Measurements from ENCODE around the gene NMNAT2.

Gene NMNAT2

DNA sequence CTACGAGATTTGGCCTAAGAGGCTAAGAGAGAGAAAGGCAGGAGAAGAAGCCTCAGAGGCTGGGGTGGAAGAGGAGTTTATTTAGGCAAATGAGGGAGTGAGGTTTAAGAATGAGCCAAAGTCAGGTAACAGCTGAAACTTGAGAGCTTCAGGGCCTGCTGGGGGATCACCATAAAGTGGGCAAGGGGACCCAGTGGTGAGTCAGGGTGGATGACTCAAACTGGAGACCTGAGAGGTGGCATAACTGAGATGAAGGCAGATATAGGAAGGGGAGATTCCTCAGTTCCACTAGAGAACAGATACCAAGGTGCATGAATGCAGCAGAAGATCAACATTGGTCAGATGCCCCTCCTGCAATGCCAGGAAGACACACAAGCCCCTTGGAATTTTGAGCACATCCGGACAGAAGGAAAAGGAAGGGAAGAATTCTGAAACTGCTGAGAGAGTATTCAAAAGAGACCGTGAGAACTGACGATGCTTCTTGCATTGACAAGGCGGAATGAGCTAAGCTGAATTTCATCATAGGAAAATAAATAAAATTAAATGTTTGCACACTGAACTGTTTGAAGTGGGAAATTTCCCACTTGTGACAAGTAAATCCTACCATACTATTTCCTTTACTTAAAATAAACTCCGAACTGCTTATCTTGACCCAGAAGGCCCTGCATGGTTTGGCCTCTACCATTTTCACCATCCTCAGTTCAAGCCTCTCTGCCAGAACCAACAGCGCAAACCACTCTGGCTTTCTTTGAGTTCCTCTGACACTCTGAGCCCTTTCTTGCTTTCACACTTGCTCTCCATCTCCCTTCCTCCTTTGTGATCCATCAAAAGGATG lies 94.1 kb downstream of the NMNAT2 start:
- DNase-seq (ENCODE audit: extremely low spot score, insufficient read length, low read depth) (no peak), FAIRE-seq (no peak)

DNA sequence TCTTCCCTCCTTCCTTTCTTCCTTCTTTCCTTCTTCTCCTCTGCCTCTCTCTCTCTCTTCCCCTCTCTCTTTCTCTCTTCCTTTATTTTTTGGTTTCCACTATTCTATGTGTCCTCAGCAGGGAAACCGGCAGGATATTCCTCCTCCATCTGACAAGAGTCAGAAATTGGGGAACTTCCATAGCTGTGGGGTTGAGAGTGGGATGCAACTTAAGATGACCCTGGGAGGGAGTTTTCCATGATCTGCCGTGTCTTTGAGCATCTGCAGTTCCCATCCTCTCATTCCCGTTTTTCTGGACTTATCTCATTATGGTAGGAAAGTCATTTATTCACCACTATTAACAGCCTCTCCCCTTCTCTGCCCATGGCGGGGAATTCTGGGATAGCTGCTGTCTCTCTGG lies 98.6 kb downstream of the NMNAT2 start:
- no peak for DNase-seq (ENCODE audit: extremely low spot score, insufficient read length, low read depth)
- FAIRE-seq: no peak

DNA sequence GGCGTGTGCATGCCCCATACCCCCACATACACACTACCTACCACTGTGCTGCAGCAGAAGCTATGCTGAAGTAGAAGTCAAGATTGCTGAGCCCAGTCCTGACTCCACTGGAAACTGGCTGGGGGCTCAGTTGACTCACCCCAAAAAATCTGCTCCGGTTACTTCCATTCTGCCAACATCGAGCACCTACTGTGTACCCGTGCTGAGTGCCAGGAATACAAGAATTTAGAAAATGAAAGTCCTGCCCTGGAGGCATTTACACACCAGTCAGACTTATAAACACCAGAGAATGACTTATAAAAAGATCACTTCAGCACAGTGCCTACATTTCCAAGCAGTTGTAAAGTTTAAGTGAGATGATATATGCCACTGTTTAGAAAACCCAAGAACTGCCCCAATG lies 99.1 kb downstream of the NMNAT2 start:
- DNase-seq (ENCODE audit: extremely low spot score, insufficient read length, low read depth) (no peak), FAIRE-seq (no peak)

- peak; percentile 12 for DNase-seq (ENCODE audit: extremely low spot score, insufficient read length, low read depth)
- FAIRE-seq: peak; percentile 80
Observed at GRCh38 chr1:183318433-183318832, 99.7 kb downstream of the NMNAT2 start.

DNA sequence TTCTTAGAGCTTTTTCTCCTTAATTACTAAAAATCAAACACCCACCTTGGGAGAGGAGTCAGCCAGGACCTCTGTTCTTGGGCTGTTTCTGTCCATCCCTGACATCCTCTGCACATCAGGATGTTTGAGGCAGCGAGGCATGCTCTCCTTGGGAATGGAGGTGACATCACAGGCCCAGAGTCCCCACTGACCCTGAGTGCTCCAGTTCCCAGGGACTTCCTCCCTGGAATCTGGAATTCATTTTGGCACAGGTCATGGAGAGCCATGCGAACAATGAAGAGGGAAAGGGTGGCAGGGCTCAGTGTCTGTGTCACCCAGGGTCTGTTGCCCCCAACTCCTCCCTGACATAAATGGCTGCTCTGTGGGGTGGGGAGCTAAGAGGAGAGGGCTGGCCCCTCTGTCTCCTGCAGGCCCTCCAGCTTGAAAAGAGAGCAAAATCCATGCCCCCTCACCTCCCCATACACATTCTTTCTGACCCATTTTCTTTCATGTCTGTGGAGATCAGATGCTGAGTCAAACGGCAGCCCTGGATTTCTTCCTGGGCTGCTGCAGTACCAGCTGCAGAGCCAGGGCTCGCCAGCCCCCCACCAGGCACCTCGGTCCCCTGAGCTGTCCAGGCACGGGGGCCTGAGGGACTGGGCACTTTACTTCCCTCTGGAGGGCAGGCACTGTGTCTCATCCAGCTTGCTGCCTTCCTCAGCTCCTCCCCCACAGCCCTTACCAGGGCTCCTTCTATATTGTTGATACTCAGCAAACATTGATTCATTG lies 102.0 kb downstream of the NMNAT2 start:
- DNase-seq (ENCODE audit: extremely low spot score, insufficient read length, low read depth): no peak
- FAIRE-seq: no peak

- DNase-seq (ENCODE audit: extremely low spot score, insufficient read length, low read depth) (no peak), FAIRE-seq (no peak)
Observed at GRCh38 chr1:183313063-183313462, 105.1 kb downstream of the NMNAT2 start.

DNA sequence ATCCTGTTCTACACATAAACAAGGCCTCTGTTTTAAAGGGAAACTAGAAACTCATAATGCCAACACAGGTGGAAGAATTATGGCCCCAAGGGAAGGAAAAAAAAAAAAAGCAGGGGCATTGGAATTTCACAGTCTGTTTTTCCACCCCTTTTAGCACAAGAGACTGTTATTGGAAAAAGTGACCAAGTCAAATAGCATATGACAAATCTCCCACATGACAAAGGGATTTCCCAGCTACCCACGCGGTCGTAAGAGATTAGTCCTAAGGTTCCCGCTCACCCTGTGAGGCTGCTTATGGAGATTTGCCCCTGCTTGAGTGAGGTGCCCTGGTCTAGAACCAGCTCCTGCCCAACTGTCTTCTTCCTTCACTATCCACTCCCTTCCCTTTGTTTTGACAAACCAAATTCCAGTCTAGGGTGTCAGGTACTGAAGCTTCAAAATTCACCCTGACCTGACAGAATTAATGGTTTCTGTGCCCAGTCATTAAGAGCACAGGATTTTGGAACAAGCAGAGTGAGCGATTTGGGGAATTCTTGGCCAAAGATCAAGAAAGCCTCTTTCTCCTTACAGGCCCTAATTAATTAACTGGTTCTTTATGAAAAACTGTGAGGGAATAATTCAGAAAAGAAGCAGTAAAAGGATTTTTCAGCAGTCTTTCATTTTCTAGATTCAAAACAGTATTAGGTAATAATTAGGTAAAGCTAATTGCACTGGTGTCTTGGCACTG lies 107.3 kb downstream of the NMNAT2 start:
- FAIRE-seq (no peak), DNase-seq (ENCODE audit: extremely low spot score, insufficient read length, low read depth) (no peak)

DNA sequence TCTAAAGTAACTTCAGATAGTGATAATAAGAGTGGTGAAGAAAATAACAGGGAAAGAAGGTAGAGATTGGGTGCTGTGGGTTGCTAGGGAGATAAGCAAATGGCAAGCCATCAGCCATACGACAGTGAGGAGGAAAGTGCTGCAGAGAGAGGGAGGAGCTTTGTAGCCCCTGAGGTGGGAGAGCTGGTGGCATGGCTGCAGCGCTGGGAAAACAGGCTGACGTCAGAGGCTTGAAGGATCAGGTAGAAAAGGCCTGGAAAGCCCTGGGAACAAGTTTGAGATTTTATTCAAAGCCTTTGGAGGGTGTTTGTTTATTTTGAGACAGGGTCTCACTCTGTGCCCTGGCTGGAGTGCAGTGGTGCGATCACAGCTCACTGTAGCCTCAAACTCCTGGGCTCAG lies 109.5 kb downstream of the NMNAT2 start:
- FAIRE-seq (no peak), DNase-seq (ENCODE audit: extremely low spot score, insufficient read length, low read depth) (no peak)

GRCh38 chr1:183306317-183307042 lies 111.7 kb downstream of the NMNAT2 start:
- FAIRE-seq (peak; percentile 39), DNase-seq (ENCODE audit: extremely low spot score, insufficient read length, low read depth) (no peak)

DNA sequence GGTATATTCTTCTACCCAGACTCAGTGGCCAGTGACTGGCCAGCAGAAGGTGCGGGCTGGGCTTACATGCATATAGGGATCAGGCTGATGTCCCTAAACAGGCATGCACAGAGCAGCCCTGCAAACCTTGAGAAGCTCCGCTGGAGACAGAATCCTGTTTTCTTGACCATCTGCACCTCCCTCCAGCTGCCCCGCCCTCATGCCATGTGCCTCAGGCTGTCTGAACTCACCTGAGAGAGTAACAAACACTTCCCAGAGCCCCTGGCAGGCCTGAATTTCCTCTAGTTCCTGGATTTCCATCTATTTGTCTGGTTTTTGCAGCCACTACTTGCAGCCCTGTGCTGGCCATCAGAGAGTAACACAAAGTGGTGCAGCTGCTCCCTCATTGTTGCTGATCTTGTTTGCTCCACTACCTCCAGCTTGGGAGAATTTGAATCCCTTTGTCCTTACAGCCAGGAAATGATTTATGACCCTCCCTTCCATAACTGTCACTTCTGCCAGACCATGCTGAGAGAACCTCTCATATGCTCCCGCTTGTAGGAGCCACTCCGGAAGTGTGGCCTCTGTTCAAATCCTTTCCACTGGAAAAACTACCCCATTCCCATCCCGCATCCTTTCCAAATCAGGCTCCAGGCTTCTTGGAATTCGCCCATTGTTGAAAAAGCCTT lies 113.6 kb downstream of the NMNAT2 start:
- no peak for FAIRE-seq
- DNase-seq (ENCODE audit: extremely low spot score, insufficient read length, low read depth): no peak

- FAIRE-seq (no peak), DNase-seq (ENCODE audit: extremely low spot score, insufficient read length, low read depth) (no peak)
Observed at GRCh38 chr1:183303901-183304300, 114.3 kb downstream of the NMNAT2 start.

GRCh38 chr1:183303323-183303645 lies 114.9 kb downstream of the NMNAT2 start:
- DNase-seq (ENCODE audit: extremely low spot score, insufficient read length, low read depth): no peak
- FAIRE-seq: no peak

DNA sequence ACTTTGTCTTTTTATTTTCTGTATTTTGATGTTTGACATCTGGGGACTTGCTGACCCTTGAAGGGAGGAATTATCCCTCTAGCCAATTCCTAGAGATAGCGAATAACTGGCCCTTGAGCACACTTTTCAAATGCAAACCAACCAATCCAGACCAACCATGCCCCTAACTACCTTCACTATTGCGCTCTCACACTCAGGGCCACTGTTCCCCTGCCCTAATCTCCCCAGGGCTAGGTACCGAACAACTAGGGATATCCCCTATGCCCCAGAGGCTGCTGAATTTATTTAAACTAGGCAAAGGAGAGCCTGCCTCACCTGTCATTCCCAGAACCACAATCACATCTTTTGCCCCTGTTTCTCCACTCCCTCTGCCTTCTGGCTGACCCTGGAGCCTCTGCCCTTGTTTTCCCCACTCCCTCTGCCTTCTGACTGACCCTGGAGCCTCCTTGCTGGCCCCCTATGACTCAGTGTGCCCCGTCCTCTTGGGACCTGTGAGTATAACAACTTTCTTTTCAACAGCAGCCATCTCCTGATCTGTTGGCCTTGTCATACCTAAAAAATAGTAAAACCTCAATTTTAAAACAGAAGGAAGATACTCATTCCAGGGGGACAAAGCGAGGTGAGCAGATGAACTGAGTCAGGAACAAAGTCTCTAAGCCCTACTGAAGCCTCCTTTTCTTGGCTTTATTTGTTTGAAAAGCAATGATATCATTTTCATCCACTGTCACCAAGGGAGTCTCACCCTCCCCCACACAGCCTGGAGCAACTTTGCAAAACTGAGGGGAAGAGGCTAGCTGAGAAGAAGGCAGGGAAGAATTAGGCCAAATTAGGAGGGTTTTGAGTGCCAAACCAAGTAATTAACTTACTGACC lies 115.5 kb downstream of the NMNAT2 start:
- no peak for DNase-seq (ENCODE audit: extremely low spot score, insufficient read length, low read depth)
- no peak for FAIRE-seq

GRCh38 chr1:183301239-183301638 lies 116.9 kb downstream of the NMNAT2 start:
- DNase-seq (ENCODE audit: extremely low spot score, insufficient read length, low read depth) (no peak), FAIRE-seq (no peak)

DNA sequence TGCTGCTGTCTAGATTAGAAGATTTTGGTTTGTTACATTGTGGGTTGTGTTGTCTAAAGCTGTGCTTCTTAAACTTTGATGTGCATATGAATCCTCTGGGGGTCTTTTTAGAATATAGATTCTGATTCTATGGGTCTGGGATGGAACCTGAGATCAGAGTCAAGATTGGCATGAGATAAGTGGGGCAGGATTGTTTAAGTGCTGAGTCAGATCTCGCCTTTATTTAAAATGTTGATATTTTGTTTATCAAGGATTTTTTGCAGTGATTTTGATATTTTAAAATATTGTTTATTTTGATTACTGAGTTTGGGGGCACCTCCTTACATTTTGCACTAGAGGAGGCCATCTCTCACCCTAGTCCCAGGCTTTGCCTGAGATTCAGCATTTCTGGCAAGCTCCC lies 117.4 kb downstream of the NMNAT2 start:
- FAIRE-seq: no peak
- no peak for DNase-seq (ENCODE audit: extremely low spot score, insufficient read length, low read depth)

- FAIRE-seq (no peak), DNase-seq (ENCODE audit: extremely low spot score, insufficient read length, low read depth) (no peak)
Observed at GRCh38 chr1:183300395-183300794, 117.8 kb downstream of the NMNAT2 start.

- FAIRE-seq: no peak
- no peak for DNase-seq (ENCODE audit: extremely low spot score, insufficient read length, low read depth)
Observed at GRCh38 chr1:183296782-183297181, 121.4 kb downstream of the NMNAT2 start.

GRCh38 chr1:183295521-183295920 lies 122.7 kb downstream of the NMNAT2 start:
- DNase-seq (ENCODE audit: extremely low spot score, insufficient read length, low read depth) (no peak), FAIRE-seq (no peak)

DNA sequence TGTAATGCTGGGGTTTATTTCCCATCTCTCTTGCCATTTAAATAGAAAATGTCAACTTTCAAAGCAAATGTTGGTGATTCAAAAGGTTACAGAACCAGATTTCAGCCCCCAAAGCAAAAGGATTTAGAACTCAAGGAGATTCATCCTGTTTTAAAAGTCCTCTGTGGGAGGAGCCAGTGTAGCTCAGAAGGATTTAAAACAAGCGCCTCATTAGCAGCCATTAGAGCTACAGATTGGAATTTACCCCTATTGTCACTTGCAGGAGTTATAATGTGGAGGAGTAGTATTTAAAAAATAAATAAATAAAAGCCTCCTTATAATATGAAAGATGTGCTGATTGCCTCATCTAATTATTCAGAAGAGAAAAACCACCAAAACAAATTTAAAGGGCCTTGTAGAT lies 124.3 kb downstream of the NMNAT2 start:
- FAIRE-seq (no peak), DNase-seq (ENCODE audit: extremely low spot score, insufficient read length, low read depth) (no peak)

Data from GM18507 (cell line).